HL-60 (cell line): Measurements from ENCODE around the gene COQ3.

ENCODE experiments used
- DNase-seq, 2 experiments: peaks; one replicate each; pipeline ENCODE4 v3.0.0-alpha.2; 2010 to 2020; ENCODE audit warnings: low read depth in 1 of 2, low spot score in 1 of 2
- H3K27ac ChIP-seq: fragments of 250-450 bp; sonication (Bioruptor Pico); replicated peaks from 2 replicates; pipeline ENCODE4 v1.5.1; 2020; ENCODE audit warnings: mild to moderate bottlenecking, moderate library complexity
- H3K27me3 ChIP-seq: fragments of 250-450 bp; sonication (Bioruptor Pico); 2 replicates; pipeline ENCODE4 v1.5.1; 2021; ENCODE audit warnings: mild to moderate bottlenecking, moderate library complexity; ENCODE audit not compliant: insufficient read depth, poor library complexity, severe bottlenecking
- H3K4me3 ChIP-seq: replicated peaks from 2 replicates; pipeline ENCODE4 v1.5.1; 2011; ENCODE audit warnings: mild to moderate bottlenecking, control low read depth, low read length; ENCODE audit not compliant: insufficient read depth
- GABPA ChIP-seq: IDR thresholded peaks from 2 replicates; pipeline ENCODE4 v1.6.1; 2012; ENCODE audit warnings: low read depth
- POLR2AphosphoS5 ChIP-seq: IDR thresholded peaks from 2 replicates; pipeline ENCODE4 v1.6.1; 2012; ENCODE audit warnings: low read depth
- SPI1 ChIP-seq: IDR thresholded peaks from 2 replicates; pipeline ENCODE4 v1.6.1; 2012; ENCODE audit warnings: low read depth, mild to moderate bottlenecking, borderline replicate concordance
- TF ChIP-seq, protein P1 (sequence below): IDR thresholded peaks from one replicate; pipeline ENCODE4 v1.5.1; 2011; ENCODE audit warnings: low read length, control low read depth, inconsistent platforms; ENCODE audit not compliant: insufficient read depth
- TF ChIP-seq, protein P2 (sequence below): IDR thresholded peaks from 2 replicates; pipeline ENCODE4 v1.6.1; 2012; ENCODE audit warnings: low read depth; ENCODE audit not compliant: insufficient replicate concordance

The COQ3 gene

DNA sequence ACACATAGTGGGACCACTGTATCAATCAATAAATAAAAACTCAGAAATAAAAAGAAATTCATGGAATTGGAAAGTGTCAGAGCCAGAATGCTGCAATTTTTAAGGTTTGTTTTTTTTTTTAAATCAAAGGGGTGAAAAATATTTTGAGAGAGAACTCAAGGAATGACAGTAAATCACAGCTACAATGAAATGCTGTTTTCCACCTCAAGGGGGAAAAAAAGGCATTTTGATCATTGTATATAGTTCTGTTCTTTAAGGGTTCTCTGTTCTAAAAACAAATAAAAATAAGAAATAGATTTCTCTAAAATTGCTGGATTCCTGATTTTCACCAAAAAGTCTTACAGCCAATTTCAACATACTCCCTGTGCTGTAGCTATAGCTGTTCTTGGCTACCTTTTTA lies 69.0 kb downstream of the COQ3 start:
- Histone ChIP-seq H3K27me3 (peaks cover 6% of the 10 kb centered on the region), H3K27ac (no peak overlapping the region), H3K4me3 (no peak overlapping the region)
- no peak for DNase-seq
- no peak for TF ChIP-seq GABPA
- TF ChIP-seq, protein P1, sequence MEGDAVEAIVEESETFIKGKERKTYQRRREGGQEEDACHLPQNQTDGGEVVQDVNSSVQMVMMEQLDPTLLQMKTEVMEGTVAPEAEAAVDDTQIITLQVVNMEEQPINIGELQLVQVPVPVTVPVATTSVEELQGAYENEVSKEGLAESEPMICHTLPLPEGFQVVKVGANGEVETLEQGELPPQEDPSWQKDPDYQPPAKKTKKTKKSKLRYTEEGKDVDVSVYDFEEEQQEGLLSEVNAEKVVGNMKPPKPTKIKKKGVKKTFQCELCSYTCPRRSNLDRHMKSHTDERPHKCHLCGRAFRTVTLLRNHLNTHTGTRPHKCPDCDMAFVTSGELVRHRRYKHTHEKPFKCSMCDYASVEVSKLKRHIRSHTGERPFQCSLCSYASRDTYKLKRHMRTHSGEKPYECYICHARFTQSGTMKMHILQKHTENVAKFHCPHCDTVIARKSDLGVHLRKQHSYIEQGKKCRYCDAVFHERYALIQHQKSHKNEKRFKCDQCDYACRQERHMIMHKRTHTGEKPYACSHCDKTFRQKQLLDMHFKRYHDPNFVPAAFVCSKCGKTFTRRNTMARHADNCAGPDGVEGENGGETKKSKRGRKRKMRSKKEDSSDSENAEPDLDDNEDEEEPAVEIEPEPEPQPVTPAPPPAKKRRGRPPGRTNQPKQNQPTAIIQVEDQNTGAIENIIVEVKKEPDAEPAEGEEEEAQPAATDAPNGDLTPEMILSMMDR = no peak
- TF ChIP-seq POLR2AphosphoS5 = no peak
- TF ChIP-seq, protein P2, sequence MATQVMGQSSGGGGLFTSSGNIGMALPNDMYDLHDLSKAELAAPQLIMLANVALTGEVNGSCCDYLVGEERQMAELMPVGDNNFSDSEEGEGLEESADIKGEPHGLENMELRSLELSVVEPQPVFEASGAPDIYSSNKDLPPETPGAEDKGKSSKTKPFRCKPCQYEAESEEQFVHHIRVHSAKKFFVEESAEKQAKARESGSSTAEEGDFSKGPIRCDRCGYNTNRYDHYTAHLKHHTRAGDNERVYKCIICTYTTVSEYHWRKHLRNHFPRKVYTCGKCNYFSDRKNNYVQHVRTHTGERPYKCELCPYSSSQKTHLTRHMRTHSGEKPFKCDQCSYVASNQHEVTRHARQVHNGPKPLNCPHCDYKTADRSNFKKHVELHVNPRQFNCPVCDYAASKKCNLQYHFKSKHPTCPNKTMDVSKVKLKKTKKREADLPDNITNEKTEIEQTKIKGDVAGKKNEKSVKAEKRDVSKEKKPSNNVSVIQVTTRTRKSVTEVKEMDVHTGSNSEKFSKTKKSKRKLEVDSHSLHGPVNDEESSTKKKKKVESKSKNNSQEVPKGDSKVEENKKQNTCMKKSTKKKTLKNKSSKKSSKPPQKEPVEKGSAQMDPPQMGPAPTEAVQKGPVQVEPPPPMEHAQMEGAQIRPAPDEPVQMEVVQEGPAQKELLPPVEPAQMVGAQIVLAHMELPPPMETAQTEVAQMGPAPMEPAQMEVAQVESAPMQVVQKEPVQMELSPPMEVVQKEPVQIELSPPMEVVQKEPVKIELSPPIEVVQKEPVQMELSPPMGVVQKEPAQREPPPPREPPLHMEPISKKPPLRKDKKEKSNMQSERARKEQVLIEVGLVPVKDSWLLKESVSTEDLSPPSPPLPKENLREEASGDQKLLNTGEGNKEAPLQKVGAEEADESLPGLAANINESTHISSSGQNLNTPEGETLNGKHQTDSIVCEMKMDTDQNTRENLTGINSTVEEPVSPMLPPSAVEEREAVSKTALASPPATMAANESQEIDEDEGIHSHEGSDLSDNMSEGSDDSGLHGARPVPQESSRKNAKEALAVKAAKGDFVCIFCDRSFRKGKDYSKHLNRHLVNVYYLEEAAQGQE = no peak
- TF ChIP-seq SPI1 = no peak
